HepG2 (cell line): ENCODE measurements around the gene NAA35. TPM values are rescaled to one million over a fixed set of nuclear protein-coding genes. Genes with fewer than 3 reads are reported as not detected.

Experiments
- ARHGAP35 ChIP-seq: sonication (generic); formaldehyde crosslinking; IDR thresholded peaks from 2 replicates; pipeline ENCODE4 v1.9.0; 2022; ENCODE audit warnings: mild to moderate bottlenecking, inconsistent platforms, moderate library complexity, missing genetic modification reagents, borderline replicate concordance
- CCDC6 ChIP-seq: sonication (generic); formaldehyde crosslinking; IDR thresholded peaks from 2 replicates; pipeline ENCODE4 v1.8.1; 2022; ENCODE audit warnings: mild to moderate bottlenecking, missing genetic modification reagents, moderate library complexity
- EEA1 ChIP-seq: sonication (generic); formaldehyde crosslinking; IDR thresholded peaks from 2 replicates; pipeline ENCODE4 v1.5.1; 2020; ENCODE audit warnings: mild to moderate bottlenecking, missing genetic modification reagents, borderline replicate concordance
- FOXA3 ChIP-seq: IDR thresholded peaks from 2 replicates; pipeline ENCODE4 v1.6.1; 2016; ENCODE audit warnings: missing genetic modification reagents, missing compliant biosample characterization
- HNRNPUL1 ChIP-seq: fragments of 200-400 bp; formaldehyde crosslinking; IDR thresholded peaks from 2 replicates; pipeline ENCODE4 v1.6.1; 2017; ENCODE audit warnings: low read depth, mild to moderate bottlenecking, low read length, moderate library complexity
- REL ChIP-seq: sonication (generic); formaldehyde crosslinking; conservative IDR thresholded peaks from 2 replicates; pipeline ENCODE4 v1.8.0; 2022; ENCODE audit warnings: mild to moderate bottlenecking, missing genetic modification reagents, moderate library complexity
- REPIN1 ChIP-seq: sonication (generic); formaldehyde crosslinking; IDR thresholded peaks from 2 replicates; pipeline ENCODE4 v1.8.0; 2022; ENCODE audit warnings: missing genetic modification reagents, low read depth, mild to moderate bottlenecking, borderline replicate concordance
- SP1 ChIP-seq, 2 experiments: fragments of 450-650 bp in 1 of 2; sonication (generic) in 1 of 2; formaldehyde crosslinking in 1 of 2; IDR thresholded peaks; 2 replicates each; pipeline versions ENCODE4 v1.4.0 to v1.6.1; 2016 to 2020; ENCODE audit warnings: missing genetic modification reagents in 1 of 2
- SP2 ChIP-seq: sonication (generic); formaldehyde crosslinking; IDR thresholded peaks from 2 replicates; pipeline ENCODE4 v1.5.1; 2020; ENCODE audit warnings: mild to moderate bottlenecking, missing genetic modification reagents
- ZBTB8A ChIP-seq: sonication (generic); formaldehyde crosslinking; IDR thresholded peaks from 2 replicates; pipeline ENCODE4 v1.4.0; 2020; ENCODE audit warnings: mild to moderate bottlenecking, low read depth, missing genetic modification reagents, borderline replicate concordance
- ZFY ChIP-seq: sonication (generic); formaldehyde crosslinking; IDR thresholded peaks from 2 replicates; pipeline ENCODE4 v1.4.0; 2020; ENCODE audit warnings: missing genetic modification reagents
- ZNF33A ChIP-seq: sonication (generic); formaldehyde crosslinking; IDR thresholded peaks from 2 replicates; pipeline ENCODE4 v1.5.1; 2020; ENCODE audit warnings: missing genetic modification reagents, mild to moderate bottlenecking, moderate library complexity, borderline replicate concordance
- ZNF451 ChIP-seq: sonication (generic); formaldehyde crosslinking; IDR thresholded peaks from 2 replicates; pipeline ENCODE4 v1.5.0; 2020; ENCODE audit warnings: mild to moderate bottlenecking, missing genetic modification reagents
- ZNF674 ChIP-seq: sonication (generic); formaldehyde crosslinking; IDR thresholded peaks from 2 replicates; pipeline ENCODE4 v1.5.0; 2020; ENCODE audit warnings: low read depth, mild to moderate bottlenecking, missing genetic modification reagents
- ZSCAN9 ChIP-seq: IDR thresholded peaks from 2 replicates; pipeline ENCODE4 v1.6.1; 2016; ENCODE audit warnings: borderline replicate concordance
- polyA plus RNA-seq, 8 experiments: library from polyadenylated mRNA; depleted of rRNA in 3 of 8; stranded (reverse) in 7 of 8; unstranded in 1 of 8; fragments of >200 nt; fragmentation: Illumina TruSeq in 4 of 8; extraction: Trizol in 4 of 8; gene quantifications; 2 replicates each; pipeline versions ENCODE4 v1.2.1 to v1.2.3, GENCODE V29; 2011 to 2016; ENCODE audit warnings: low read depth in 4 of 8, missing spikeins in 1 of 8, mixed read lengths in 1 of 8; ENCODE audit not compliant: insufficient read depth in 1 of 8
- total RNA-seq, 5 experiments: library from RNA; depleted of rRNA; stranded (reverse); fragments of >200 nt; fragmentation: Illumina TruSeq; extraction: Trizol; gene quantifications; 2 replicates each; pipeline ENCODE4 v1.2.3, GENCODE V29; 2016; ENCODE audit warnings: low read depth in 1 of 5
- TF ChIP-seq, protein P1 (sequence below): sonication (generic); formaldehyde crosslinking; IDR thresholded peaks from 2 replicates; pipeline ENCODE4 v1.4.0; 2020; ENCODE audit warnings: missing genetic modification reagents
- TF ChIP-seq, protein P2 (sequence below): sonication (generic); formaldehyde crosslinking; IDR thresholded peaks from 2 replicates; pipeline ENCODE4 v1.5.0; 2020; ENCODE audit warnings: missing genetic modification reagents
- TF ChIP-seq, protein P3 (sequence below), 2 experiments: sonication (generic) in 1 of 2; formaldehyde crosslinking in 1 of 2; IDR thresholded peaks; 2 replicates each; pipeline versions ENCODE4 v1.4.0 to v1.6.1; 2016 to 2020; ENCODE audit warnings: borderline replicate concordance in 1 of 2, low read depth in 1 of 2, mild to moderate bottlenecking in 1 of 2, missing genetic modification reagents in 1 of 2

Gene NAA35
- total and polyA plus RNA-seq, 2 of the 13 experiments (the other 11 are each of a cell fraction or from before 2014, with no cell fraction given) = 21.6 to 28.9 TPM

DNA sequence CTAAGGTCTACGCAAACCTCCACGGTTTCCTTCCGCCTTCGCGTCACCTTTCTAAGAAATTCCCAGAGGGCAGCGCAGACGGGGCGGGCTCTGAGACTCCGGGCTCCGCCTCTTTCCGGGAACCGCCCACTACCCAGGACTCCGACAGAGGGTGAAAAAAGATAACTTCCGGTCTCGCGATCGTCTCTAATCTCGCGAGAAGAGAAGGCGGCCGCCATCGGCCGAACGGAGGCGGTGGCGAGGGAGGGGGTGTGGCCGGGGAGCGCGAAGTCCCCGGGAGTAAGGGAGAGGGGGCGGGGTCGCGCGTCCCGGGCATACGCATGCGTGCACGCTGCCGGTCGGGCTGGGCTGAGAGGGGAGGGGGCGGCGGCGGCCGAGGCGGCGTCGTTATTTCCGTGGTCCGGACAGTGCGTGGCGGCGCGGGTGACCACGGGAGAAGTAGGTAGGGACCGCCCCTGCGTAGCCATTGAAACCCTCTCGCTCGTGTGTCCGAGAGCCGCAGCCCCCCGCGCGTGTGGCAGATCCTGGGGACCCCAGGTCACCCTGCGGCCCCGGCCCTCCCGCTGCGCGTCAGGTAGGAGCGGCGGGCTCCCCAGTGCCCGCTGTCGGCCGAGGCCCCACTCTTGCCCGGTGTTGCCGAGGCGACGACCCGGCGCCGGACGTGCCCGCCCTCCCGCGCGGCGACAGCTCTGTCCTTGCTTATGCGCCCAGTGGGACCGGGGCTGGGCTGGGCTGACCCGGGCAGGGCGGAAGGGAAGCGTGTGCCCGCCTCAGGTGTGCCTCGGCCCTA, at the start of gene NAA35 (continued):
- TF ChIP-seq, protein P1, sequence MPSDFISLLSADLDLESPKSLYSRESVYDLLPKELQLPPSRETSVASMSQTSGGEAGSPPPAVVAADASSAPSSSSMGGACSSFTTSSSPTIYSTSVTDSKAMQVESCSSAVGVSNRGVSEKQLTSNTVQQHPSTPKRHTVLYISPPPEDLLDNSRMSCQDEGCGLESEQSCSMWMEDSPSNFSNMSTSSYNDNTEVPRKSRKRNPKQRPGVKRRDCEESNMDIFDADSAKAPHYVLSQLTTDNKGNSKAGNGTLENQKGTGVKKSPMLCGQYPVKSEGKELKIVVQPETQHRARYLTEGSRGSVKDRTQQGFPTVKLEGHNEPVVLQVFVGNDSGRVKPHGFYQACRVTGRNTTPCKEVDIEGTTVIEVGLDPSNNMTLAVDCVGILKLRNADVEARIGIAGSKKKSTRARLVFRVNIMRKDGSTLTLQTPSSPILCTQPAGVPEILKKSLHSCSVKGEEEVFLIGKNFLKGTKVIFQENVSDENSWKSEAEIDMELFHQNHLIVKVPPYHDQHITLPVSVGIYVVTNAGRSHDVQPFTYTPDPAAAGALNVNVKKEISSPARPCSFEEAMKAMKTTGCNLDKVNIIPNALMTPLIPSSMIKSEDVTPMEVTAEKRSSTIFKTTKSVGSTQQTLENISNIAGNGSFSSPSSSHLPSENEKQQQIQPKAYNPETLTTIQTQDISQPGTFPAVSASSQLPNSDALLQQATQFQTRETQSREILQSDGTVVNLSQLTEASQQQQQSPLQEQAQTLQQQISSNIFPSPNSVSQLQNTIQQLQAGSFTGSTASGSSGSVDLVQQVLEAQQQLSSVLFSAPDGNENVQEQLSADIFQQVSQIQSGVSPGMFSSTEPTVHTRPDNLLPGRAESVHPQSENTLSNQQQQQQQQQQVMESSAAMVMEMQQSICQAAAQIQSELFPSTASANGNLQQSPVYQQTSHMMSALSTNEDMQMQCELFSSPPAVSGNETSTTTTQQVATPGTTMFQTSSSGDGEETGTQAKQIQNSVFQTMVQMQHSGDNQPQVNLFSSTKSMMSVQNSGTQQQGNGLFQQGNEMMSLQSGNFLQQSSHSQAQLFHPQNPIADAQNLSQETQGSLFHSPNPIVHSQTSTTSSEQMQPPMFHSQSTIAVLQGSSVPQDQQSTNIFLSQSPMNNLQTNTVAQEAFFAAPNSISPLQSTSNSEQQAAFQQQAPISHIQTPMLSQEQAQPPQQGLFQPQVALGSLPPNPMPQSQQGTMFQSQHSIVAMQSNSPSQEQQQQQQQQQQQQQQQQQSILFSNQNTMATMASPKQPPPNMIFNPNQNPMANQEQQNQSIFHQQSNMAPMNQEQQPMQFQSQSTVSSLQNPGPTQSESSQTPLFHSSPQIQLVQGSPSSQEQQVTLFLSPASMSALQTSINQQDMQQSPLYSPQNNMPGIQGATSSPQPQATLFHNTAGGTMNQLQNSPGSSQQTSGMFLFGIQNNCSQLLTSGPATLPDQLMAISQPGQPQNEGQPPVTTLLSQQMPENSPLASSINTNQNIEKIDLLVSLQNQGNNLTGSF (CRISPR knock-in tag) = no peak
- TF ChIP-seq ZNF451 (CRISPR knock-in tag) (0 out of 2 replicates have a peak, but pooled peaks have one; percentile 47), ZFY (peak; percentile 91), ZBTB8A (CRISPR knock-in tag) (no peak), EEA1 (CRISPR knock-in tag) (no peak), REPIN1 (CRISPR knock-in tag) (peak; percentile 64), SP2 (peak; percentile 63; the same call in 1 of the 2 replicates), ZSCAN9 (CRISPR knock-in tag) (no peak), SP1 (IDR thresholded peaks at IDR 0.05) (peak; percentile 80; the same call in 1 of the 2 replicates), SP1 (CRISPR knock-in tag; IDR thresholded peaks at IDR 0.05) (no peak; the same call in 1 of the 2 replicates), FOXA3 (peak; percentile 20; the same call in 1 of the 2 replicates), REL (0 out of 2 replicates have a peak, but pooled peaks have one; percentile 73), ZNF674 (no peak), ARHGAP35 (CRISPR knock-in tag) (no peak), CCDC6 (peak; percentile 66; the same call in 1 of the 2 replicates), HNRNPUL1 (no peak), ZNF33A (CRISPR knock-in tag) (no peak)
- TF ChIP-seq, protein P2, sequence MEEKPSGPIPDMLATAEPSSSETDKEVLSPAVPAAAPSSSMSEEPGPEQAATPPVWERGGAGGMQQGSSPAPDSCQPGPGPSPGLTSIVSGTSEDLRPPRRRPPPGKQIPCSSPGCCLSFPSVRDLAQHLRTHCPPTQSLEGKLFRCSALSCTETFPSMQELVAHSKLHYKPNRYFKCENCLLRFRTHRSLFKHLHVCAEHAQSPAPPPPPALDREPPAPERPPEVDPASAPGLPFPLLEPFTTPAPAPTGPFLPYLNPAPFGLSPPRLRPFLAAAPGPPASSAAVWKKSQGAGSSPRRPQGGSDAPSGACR (CRISPR knock-in tag) = no peak
- TF ChIP-seq, protein P3, sequence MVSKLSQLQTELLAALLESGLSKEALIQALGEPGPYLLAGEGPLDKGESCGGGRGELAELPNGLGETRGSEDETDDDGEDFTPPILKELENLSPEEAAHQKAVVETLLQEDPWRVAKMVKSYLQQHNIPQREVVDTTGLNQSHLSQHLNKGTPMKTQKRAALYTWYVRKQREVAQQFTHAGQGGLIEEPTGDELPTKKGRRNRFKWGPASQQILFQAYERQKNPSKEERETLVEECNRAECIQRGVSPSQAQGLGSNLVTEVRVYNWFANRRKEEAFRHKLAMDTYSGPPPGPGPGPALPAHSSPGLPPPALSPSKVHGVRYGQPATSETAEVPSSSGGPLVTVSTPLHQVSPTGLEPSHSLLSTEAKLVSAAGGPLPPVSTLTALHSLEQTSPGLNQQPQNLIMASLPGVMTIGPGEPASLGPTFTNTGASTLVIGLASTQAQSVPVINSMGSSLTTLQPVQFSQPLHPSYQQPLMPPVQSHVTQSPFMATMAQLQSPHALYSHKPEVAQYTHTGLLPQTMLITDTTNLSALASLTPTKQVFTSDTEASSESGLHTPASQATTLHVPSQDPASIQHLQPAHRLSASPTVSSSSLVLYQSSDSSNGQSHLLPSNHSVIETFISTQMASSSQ (IDR thresholded peaks at IDR 0.05; ENCODE audit: low read depth) = no peak
- TF ChIP-seq, protein P3 (CRISPR knock-in tag; IDR thresholded peaks at IDR 0.05; ENCODE audit: borderline replicate concordance) = peak; percentile 54; the same call in 1 of the 2 replicates
